Nephron progenitor cell (in vitro differentiated cells): ENCODE measurements around the gene ADGRF5.

Experiments used
- DNase-seq: peaks from one replicate; pipeline ENCODE4 v3.0.0; 2021
- H3K27ac Mint-ChIP-seq: 2 replicates; pipeline ENCODE4 v1.8.0; 2021; ENCODE audit warnings: mild to moderate bottlenecking, moderate library complexity, mixed read lengths
- H3K27me3 Mint-ChIP-seq: 2 replicates; pipeline ENCODE4 v1.8.0; 2021; ENCODE audit warnings: mild to moderate bottlenecking, low read depth, mixed read lengths; ENCODE audit not compliant: poor library complexity
- H3K36me3 Mint-ChIP-seq: 2 replicates; pipeline ENCODE4 v1.8.0; 2021; ENCODE audit warnings: low read depth, mixed read lengths
- H3K4me1 Mint-ChIP-seq: 2 replicates; pipeline ENCODE4 v1.8.0; 2021; ENCODE audit warnings: mixed read lengths
- H3K4me3 Mint-ChIP-seq: 2 replicates; pipeline ENCODE4 v1.8.0; 2021; ENCODE audit warnings: mild to moderate bottlenecking, moderate library complexity, mixed read lengths
- H3K9me3 Mint-ChIP-seq: 2 replicates; pipeline ENCODE4 v1.8.0; 2021; ENCODE audit warnings: mild to moderate bottlenecking, moderate library complexity, mixed read lengths
- CTCF ChIP-seq: fragments of 200-600 bp; sonication (generic); IDR thresholded peaks from 2 replicates; pipeline ENCODE4 v1.5.0; 2021; ENCODE audit warnings: antibody characterized with exemption

Gene ADGRF5

GRCh38 chr6:46828939-46829338 lies 92.8 kb downstream of the ADGRF5 start:
- no peak for TF ChIP-seq CTCF
- no peak overlapping the region for H3K4me3 Mint-ChIP-seq
- H3K27me3 Mint-ChIP-seq, result peaks cover 7% of the 10 kb centered on the region
- no peak for DNase-seq
- H3K27ac Mint-ChIP-seq, result no peak overlapping the region
- H3K9me3 Mint-ChIP-seq, result no peaks in the 10 kb centered on the region
- no peaks in the 10 kb centered on the region for H3K36me3 Mint-ChIP-seq
- no peaks in the 10 kb centered on the region for H3K4me1 Mint-ChIP-seq

- no peak for TF ChIP-seq CTCF
- no peak overlapping the region for H3K27ac Mint-ChIP-seq
Measured at GRCh38 chr6:46821458-46821881, 100.3 kb downstream of the ADGRF5 start.

GRCh38 chr6:46819561-46819960 lies 102.2 kb downstream of the ADGRF5 start:
- Mint-ChIP-seq H3K27me3 (peaks cover 3% of the 10 kb centered on the region), H3K27ac (no peak overlapping the region), H3K4me3 (no peak overlapping the region), H3K36me3 (no peaks in the 10 kb centered on the region), H3K9me3 (no peaks in the 10 kb centered on the region), H3K4me1 (no peaks in the 10 kb centered on the region)
- no peak for TF ChIP-seq CTCF
- DNase-seq, result no peak

More at GRCh38 chr6:46821458-46821881, 100.3 kb downstream of the ADGRF5 start:
- Mint-ChIP-seq H3K4me3 (no peak overlapping the region), H3K27me3 (no peaks in the 10 kb centered on the region), H3K9me3 (no peaks in the 10 kb centered on the region), H3K36me3 (no peaks in the 10 kb centered on the region), H3K4me1 (no peaks in the 10 kb centered on the region)
- DNase-seq, result no peak

- H3K36me3 Mint-ChIP-seq, result no peaks in the 10 kb centered on the region
- no peak for DNase-seq
- no peaks in the 10 kb centered on the region for H3K4me1 Mint-ChIP-seq
- H3K27me3 Mint-ChIP-seq, result peaks cover 5% of the 10 kb centered on the region
- H3K4me3 Mint-ChIP-seq, result no peak overlapping the region
- TF ChIP-seq CTCF, result no peak
- peaks cover 9% of the 10 kb centered on the region for H3K9me3 Mint-ChIP-seq
- no peak overlapping the region for H3K27ac Mint-ChIP-seq
Measured at GRCh38 chr6:46816626-46817025, 105.1 kb downstream of the ADGRF5 start.

GRCh38 chr6:46815130-46815529 lies 106.6 kb downstream of the ADGRF5 start:
- no peak overlapping the region for H3K4me3 Mint-ChIP-seq

More at GRCh38 chr6:46815130-46815529, 106.6 kb downstream of the ADGRF5 start:
- TF ChIP-seq CTCF, result no peak
- peaks cover 5% of the 10 kb centered on the region for H3K27me3 Mint-ChIP-seq
- DNase-seq, result no peak
- H3K36me3 Mint-ChIP-seq, result no peaks in the 10 kb centered on the region
- H3K27ac Mint-ChIP-seq, result no peak overlapping the region
- H3K9me3 Mint-ChIP-seq, result peaks cover 16% of the 10 kb centered on the region
- H3K4me1 Mint-ChIP-seq, result no peaks in the 10 kb centered on the region
